Skeletal muscle tissue (tissue), 5 donors: ENCODE measurements around the gene TRIM23. TPM values are rescaled to one million over a fixed set of nuclear protein-coding genes. Genes with fewer than 3 reads are reported as not detected.

Experiments used
- H3K27ac ChIP-seq: one replicate; pipeline ENCODE4 v1.7.0; 2013; ENCODE audit warnings: mild to moderate bottlenecking, low read depth, low read length, inconsistent platforms
- H3K27me3 ChIP-seq, 3 donors: one replicate each; pipeline ENCODE4 v1.7.0; 2013; ENCODE audit warnings: low read length in 3 of 3; ENCODE audit not compliant: control insufficient read depth in 3 of 3, insufficient read depth in 3 of 3
- H3K36me3 ChIP-seq, 3 donors: one replicate each; pipeline ENCODE4 v1.7.0; 2013; ENCODE audit warnings: low read length in 3 of 3; ENCODE audit not compliant: control insufficient read depth in 3 of 3, insufficient read depth in 3 of 3
- H3K4me1 ChIP-seq, 3 donors: one replicate each; pipeline ENCODE4 v1.7.0; 2013; ENCODE audit warnings: low read length in 3 of 3, mild to moderate bottlenecking in 3 of 3; ENCODE audit not compliant: control insufficient read depth in 3 of 3, insufficient read depth in 3 of 3
- H3K4me3 ChIP-seq, 3 donors: one replicate each; pipeline ENCODE4 v1.7.0; 2013; ENCODE audit warnings: low read length in 3 of 3
- H3K9ac ChIP-seq, 3 donors: one replicate each; pipeline ENCODE4 v1.7.0; 2013; ENCODE audit warnings: low read length in 3 of 3, mild to moderate bottlenecking in 3 of 3, moderate library complexity in 2 of 3, low read depth in 1 of 3
- H3K9me3 ChIP-seq, 3 donors: one replicate each; pipeline ENCODE4 v1.7.0; 2013; ENCODE audit warnings: low read length in 3 of 3; ENCODE audit not compliant: control insufficient read depth in 3 of 3
- small RNA-seq: library from RNA; depleted of rRNA; stranded (forward); fragments of <200 nt; gene quantifications from one replicate; pipeline ENCODE3, GENCODE V24; 2014
- total RNA-seq: library from RNA; depleted of rRNA; stranded (reverse); fragments of >200 nt; gene quantifications from one replicate; pipeline ENCODE4 v1.2.3, GENCODE V29; 2014
- donor health status: Osteomylitis.

The TRIM23 gene
- total RNA-seq, 1 donor from 2014 or later: 25.6 TPM

- no peaks in the 10 kb centered on the region for H3K4me1 ChIP-seq
- H3K4me3 ChIP-seq: no peak overlapping the region
- H3K9ac ChIP-seq: no peak overlapping the region
- H3K9me3 ChIP-seq: no peaks in the 10 kb centered on the region
- no peaks in the 10 kb centered on the region for H3K36me3 ChIP-seq
- no peaks in the 10 kb centered on the region for H3K27me3 ChIP-seq
- no peak overlapping the region for H3K27ac ChIP-seq
These were observed 78.0 kb downstream of the TRIM23 start for GRCh38 chr5:65546141-65546540.

DNA sequence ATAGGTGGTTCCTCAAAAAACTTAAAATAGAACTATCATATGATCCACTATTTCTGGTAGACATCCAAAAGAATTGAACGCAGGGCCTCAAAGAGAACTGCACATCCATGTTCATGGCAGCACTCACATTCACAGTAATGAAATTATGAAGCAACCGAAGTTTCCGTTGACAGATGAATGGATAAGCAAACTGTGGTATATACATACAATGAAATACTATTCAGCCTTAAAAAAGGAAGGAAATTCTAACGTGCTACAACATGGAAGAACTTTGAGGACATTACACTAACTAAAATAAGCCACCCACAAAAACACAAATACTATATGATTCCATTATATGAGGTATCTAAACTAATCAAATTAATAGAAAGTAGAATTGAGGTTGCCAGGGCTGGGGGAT is 79.7 kb downstream of the TRIM23 start:
- H3K9me3 ChIP-seq: no peaks in the 10 kb centered on the region
- no peaks in the 10 kb centered on the region for H3K36me3 ChIP-seq
- no peaks in the 10 kb centered on the region for H3K4me1 ChIP-seq
- H3K4me3 ChIP-seq: no peak overlapping the region
- no peak overlapping the region for H3K9ac ChIP-seq
- no peak overlapping the region for H3K27ac ChIP-seq
- no peaks in the 10 kb centered on the region for H3K27me3 ChIP-seq

DNA sequence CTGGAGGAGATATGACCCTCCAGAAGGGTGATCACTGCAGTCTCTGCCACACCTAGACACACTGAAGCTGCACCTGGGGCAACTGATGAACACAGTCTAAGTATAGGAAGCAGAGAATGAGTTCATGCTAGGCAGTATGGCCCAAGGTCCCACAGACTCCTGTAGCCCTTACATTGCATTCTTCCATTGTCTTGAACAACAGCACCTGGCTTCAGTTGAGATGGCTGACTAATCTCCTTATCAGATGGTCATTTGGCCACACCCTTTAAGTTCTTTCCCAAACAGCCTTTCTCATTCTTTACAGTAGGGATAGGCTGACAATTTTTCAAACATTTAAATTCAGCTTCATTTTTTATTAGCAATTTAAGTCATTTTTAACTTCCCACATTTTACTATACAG is 84.3 kb downstream of the TRIM23 start:
- Histone ChIP-seq H3K27ac (no peak overlapping the region), H3K9ac (no peak overlapping the region), H3K36me3 (no peaks in the 10 kb centered on the region), H3K9me3 (no peaks in the 10 kb centered on the region), H3K4me1 (no peaks in the 10 kb centered on the region), H3K4me3 (no peak overlapping the region), H3K27me3 (no peaks in the 10 kb centered on the region)

Small RNA genes within 50 kb of the gene (small RNA-seq; reads per million reads assigned to genes)
- not detected for gene RNU6-540P

Other genes starting within 250 kb of the TRIM23 start
- 2.6 TPM for gene ADAMTS6, start 142.4 kb downstream of the TRIM23 start, total RNA-seq
- gene CENPK, start 61.2 kb downstream of the TRIM23 start, total RNA-seq: 12.5 TPM
- 52.7 TPM for gene PPWD1, start 61.0 kb downstream of the TRIM23 start, total RNA-seq
- 3.1 TPM for gene SHLD3, start 694 bp upstream of the TRIM23 start, total RNA-seq
- 17.2 TPM for gene TRAPPC13, start 694 bp upstream of the TRIM23 start, total RNA-seq
- gene SGTB, start 97.8 kb upstream of the TRIM23 start, total RNA-seq: 4.2 TPM
- gene NLN, start 97.9 kb upstream of the TRIM23 start, total RNA-seq: 18.8 TPM